GM12878 (cell line): ENCODE data around the gene VPS45. TPM values are rescaled to one million over a fixed set of nuclear protein-coding genes. Genes with fewer than 3 reads are reported as not detected.

Experiments used
- ATAC-seq: fragments of 200-7000 bp; cut with Tn5 transposase; 3 replicates; pipeline ENCODE4 v1.9.1; 2020; ENCODE audit warnings: mild to moderate bottlenecking, moderate library complexity
- BruUV-seq: library from RNA; stranded (reverse); fragments of 400-500 nt; replicated peaks from 2 replicates; lab custom pipeline; 2021; lab: Mats Ljungman, UMichigan
- CTCF ChIA-PET: fragments of 300-600 bp; sonication (Branson Sonifier 250); formaldehyde crosslinking; extraction: SDS; loops from one replicate; lab custom pipeline; 2021; ENCODE audit warnings: inconsistent platforms; lab: Yijun Ruan, JAX
- POLR2A ChIA-PET: fragments of 350-600 bp; formaldehyde crosslinking; extraction: SDS; loops from one replicate; lab custom pipeline; 2021; ENCODE audit warnings: inconsistent platforms; lab: Charles Lee
- RAD21 ChIA-PET: fragments of 300-600 bp; sonication (Branson Sonifier 250); formaldehyde crosslinking; loops from one replicate; lab custom pipeline; 2023; ENCODE audit warnings: antibody characterized with exemption; ENCODE audit not compliant: unreplicated experiment; lab: Charles Lee
- SMC1A ChIA-PET: fragments of 300-600 bp; sonication (Branson Sonifier 250); formaldehyde crosslinking; loops from one replicate; lab custom pipeline; 2023; ENCODE audit not compliant: unreplicated experiment, uncharacterized antibody; lab: Charles Lee
- DNase-seq: peaks from one replicate; pipeline ENCODE4 v3.0.0-alpha.2; 2011; ENCODE audit warnings: low read depth, low spot score
- FAIRE-seq: peaks from 3 replicates; lab custom pipeline; 2011; peaks lifted over from hg19 to GRCh38; lab: Jason Lieb, UNC
- H2AFZ ChIP-seq: 2 replicates; pipeline ENCODE4 v1.6.0; 2011; ENCODE audit warnings: low read depth, low read length, control low read depth; ENCODE audit not compliant: control insufficient read depth
- H3K27ac ChIP-seq: 2 replicates; pipeline ENCODE4 v1.5.1; 2011; ENCODE audit warnings: control low read depth; ENCODE audit not compliant: control insufficient read depth, insufficient read depth
- H3K27me3 ChIP-seq, 2 experiments: replicated peaks in 1 of 2; 2 replicates each; pipeline versions ENCODE4 v1.6.0 to v1.6.1; 2011; ENCODE audit warnings: low read length in 1 of 2; ENCODE audit not compliant: control insufficient read depth in 2 of 2, insufficient read depth in 2 of 2
- H3K36me3 ChIP-seq, 2 experiments: 2 replicates each; pipeline ENCODE4 v1.5.1; 2011; ENCODE audit warnings: low read length in 1 of 2; ENCODE audit not compliant: control insufficient read depth in 2 of 2, insufficient read depth in 2 of 2
- H3K4me1 ChIP-seq: 2 replicates; pipeline ENCODE4 v1.6.1; 2011; ENCODE audit warnings: mild to moderate bottlenecking, low read length, moderate library complexity, mixed read lengths; ENCODE audit not compliant: control insufficient read depth, insufficient read depth
- H3K4me2 ChIP-seq: 2 replicates; pipeline ENCODE4 v1.6.0; 2011; ENCODE audit warnings: control low read depth; ENCODE audit not compliant: control insufficient read depth, insufficient read depth
- H3K4me3 ChIP-seq: fragments of 200-600 bp; sonication (generic); 2 replicates; pipeline ENCODE4 v1.5.1; 2016
- H3K79me2 ChIP-seq: 2 replicates; pipeline ENCODE4 v1.6.0; 2011; ENCODE audit warnings: low read length; ENCODE audit not compliant: control insufficient read depth, insufficient read depth
- H3K9ac ChIP-seq: 2 replicates; pipeline ENCODE4 v1.8.0; 2011; ENCODE audit warnings: low read length, control low read depth, mixed read lengths; ENCODE audit not compliant: control insufficient read depth, insufficient read depth
- H3K9me3 ChIP-seq: replicated peaks from 3 replicates; pipeline ENCODE4 v1.5.1; 2011; ENCODE audit warnings: mild to moderate bottlenecking, low read length; ENCODE audit not compliant: control insufficient read depth, insufficient read depth
- H4K20me1 ChIP-seq: 2 replicates; pipeline ENCODE4 v1.6.0; 2011; ENCODE audit not compliant: control insufficient read depth, insufficient read depth
- ASH2L ChIP-seq: fragments of 300-600, 200-600 bp; sonication (generic); IDR thresholded peaks from 2 replicates; pipeline ENCODE4 v1.6.1; 2017; ENCODE audit warnings: low read depth, mild to moderate bottlenecking, borderline replicate concordance
- EGR1 ChIP-seq, 2 experiments: IDR thresholded peaks; 1 replicate in 1 of 2; 2 replicates in 1 of 2; pipeline ENCODE4 v1.6.1; 2011 to 2012; ENCODE audit warnings: low read depth in 2 of 2, low read length in 2 of 2, borderline replicate concordance in 1 of 2, mild to moderate bottlenecking in 1 of 2, moderate library complexity in 1 of 2
- HDGF ChIP-seq: fragments of 450-650 bp; IDR thresholded peaks from 2 replicates; pipeline ENCODE4 v1.6.1; 2016; ENCODE audit warnings: antibody characterized with exemption
- IRF3 ChIP-seq: fragments of 450-650 bp; IDR thresholded peaks from 2 replicates; pipeline ENCODE4 v1.6.1; 2014; ENCODE audit warnings: mild to moderate bottlenecking
- RAD21 ChIP-seq: IDR thresholded peaks from 2 replicates; pipeline ENCODE4 v1.6.1; 2011; ENCODE audit warnings: mild to moderate bottlenecking, low read depth, low read length, moderate library complexity; ENCODE audit not compliant: insufficient read depth
- RBBP5 ChIP-seq: fragments of 200-600 bp; sonication (generic); conservative IDR thresholded peaks from 2 replicates; pipeline ENCODE4 v1.6.1; 2016
- SIX5 ChIP-seq: IDR thresholded peaks from 2 replicates; pipeline ENCODE4 v1.6.1; 2011; ENCODE audit warnings: mild to moderate bottlenecking, low read depth, low read length, moderate library complexity; ENCODE audit not compliant: severe bottlenecking
- SPI1 ChIP-seq: IDR thresholded peaks from 2 replicates; pipeline ENCODE4 v1.6.1; 2011; ENCODE audit warnings: low read depth, mild to moderate bottlenecking, low read length, moderate library complexity, borderline replicate concordance; ENCODE audit not compliant: insufficient read depth
- ZNF217 ChIP-seq: fragments of 450-650 bp; IDR thresholded peaks from 2 replicates; pipeline ENCODE4 v1.6.1; 2017; ENCODE audit warnings: antibody characterized with exemption, mild to moderate bottlenecking
- WGBS: methylation state at CpG from one replicate; pipeline ENCODE4 v1.1.6; 2016; ENCODE audit warnings: low lambda C conversion rate; ENCODE audit not compliant: insufficient replicate concordance, insufficient coverage; ENCODE audit errors: missing lambda C conversion rate; 5-methylcytosine and 5-hydroxymethylcytosine counted together
- in situ Hi-C: fragments of 300-500 bp; cut with MboI; formaldehyde crosslinking; loops from 9 replicates; pipeline ENCODE4 v1.14.3; 2018; ENCODE audit warnings: mixed read lengths
- intact Hi-C: fragments of 100-400 bp; cut with micrococcal nuclease; formaldehyde crosslinking; loops from one replicate; pipeline ENCODE4 v1.14.2; 2022; ENCODE audit not compliant: unreplicated experiment
- polyA plus RNA-seq, 11 experiments: library from polyadenylated mRNA; depleted of rRNA in 4 of 11; unstranded in 6 of 11; stranded (reverse) in 5 of 11; fragments of >200 nt; fragmentation: Nextera tagmentation in 4 of 11; fragmentation: Illumina TruSeq in 1 of 11; extraction: Ambion mirVana in 4 of 11; extraction: Trizol in 1 of 11; gene quantifications; 1 replicate in 1 of 11; 2 replicates in 10 of 11; pipeline versions ENCODE4 v1.2.1 to v1.2.3, GENCODE V29; 2011 to 2016; ENCODE audit warnings: inconsistent platforms in 2 of 11, missing spikeins in 2 of 11, low read depth in 1 of 11
- total RNA-seq, 4 experiments: library from RNA; depleted of rRNA in 3 of 4; stranded (reverse); fragments of >200 nt in 3 of 4; fragmentation: Illumina TruSeq in 1 of 4; extraction: Trizol in 1 of 4; gene quantifications; 2 replicates each; pipeline versions ENCODE4 v1.2.1 to v1.2.3, GENCODE V29; 2013 to 2021
- TF ChIP-seq, protein P1 (sequence below): IDR thresholded peaks from 2 replicates; pipeline ENCODE4 v1.6.1; 2011; ENCODE audit warnings: borderline replicate concordance, low read depth, mild to moderate bottlenecking, moderate library complexity, low read length; ENCODE audit not compliant: insufficient read depth, poor library complexity, severe bottlenecking

The VPS45 gene
- total and polyA plus RNA-seq, 10 of the 15 experiments (the other 5 are each of a cell fraction or from before 2014, with no cell fraction given) = 24.4 to 48.7 (median 34.5) TPM

DNA sequence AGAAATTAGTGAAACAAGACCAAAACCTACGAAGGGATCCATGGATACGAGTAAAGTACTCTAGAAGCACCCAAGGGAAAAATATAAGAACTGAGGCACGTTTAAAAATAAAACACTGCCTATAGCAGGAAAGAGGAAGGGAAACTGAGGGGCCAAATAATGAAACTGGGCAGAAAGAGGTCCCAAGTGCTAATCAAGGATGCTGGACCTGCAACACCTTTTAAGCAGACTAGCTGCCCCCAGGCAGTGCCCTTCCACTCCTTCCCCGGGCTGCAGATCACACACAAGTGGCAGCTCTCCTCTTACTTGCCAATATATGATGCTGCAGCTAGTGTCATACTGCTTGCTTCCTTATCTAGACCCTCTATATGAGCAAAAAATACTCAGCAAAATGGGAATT is 49.4 kb upstream of the VPS45 start:
- intact Hi-C loops (no loop called here), in situ Hi-C loops (no loop called here)
- Histone ChIP-seq H3K4me1 (peaks cover 12% of the 10 kb centered on the region), H3K79me2 (no peaks in the 10 kb centered on the region), H3K4me3 (no peak overlapping the region), H2AFZ (no peak overlapping the region), H4K20me1 (no peaks in the 10 kb centered on the region), H3K27ac (no peak overlapping the region), H3K9me3 (no peaks in the 10 kb centered on the region), H3K4me2 (peak overlapping the region; percentile 36), H3K27me3 (no peaks in the 10 kb centered on the region), H3K9ac (no peak overlapping the region), H3K36me3 (no peaks in the 10 kb centered on the region)
- ATAC-seq = peak; percentile 79
- FAIRE-seq = no peak
- 10% methylated on average over 4 of the region's 4 CpGs for whole genome bisulfite sequencing
- ChIA-PET RAD21 (interaction anchor here (1.6 kb wide), 1 partner anchor 8 kb away, joined by 4 read pairs; the partner anchor contains the start of gene OTUD7B), CTCF (interaction anchor here (1.0 to 2.3 kb wide), 4 partner anchors 8 to 56 kb away, joined by 3 to 5 read pairs (median 4); no protein-coding TSS in a partner anchor), POLR2A (interaction anchor here (1.3 kb wide), 1 partner anchor 8 kb away, joined by 3 read pairs; the partner anchor contains the start of gene OTUD7B), SMC1A (interaction anchor here (0.9 to 1.2 kb wide), 2 partner anchors 12 to 14 kb away, joined by 3 to 4 read pairs; no protein-coding TSS in a partner anchor)
- no TSS peak for BruUV-seq
- DNase-seq = no peak
- TF ChIP-seq SPI1 = peak; percentile 79
- TF ChIP-seq EGR1 (IDR thresholded peaks at IDR 0.05; ENCODE audit: borderline replicate concordance in 1 of 2, low read depth in 2 of 2, low read length in 2 of 2) = no peak

- ChIA-PET POLR2A (interaction anchor here (0.6 kb wide), 1 partner anchor 9 kb away, joined by 3 read pairs; no protein-coding TSS in a partner anchor), RAD21 (interaction anchor here (0.7 kb wide), 1 partner anchor 25 kb away, joined by 3 read pairs; no protein-coding TSS in a partner anchor), SMC1A (interaction anchor here (1.3 kb wide), 1 partner anchor 13 kb away, joined by 3 read pairs; no protein-coding TSS in a partner anchor), CTCF (no interaction called here)
- no peak for FAIRE-seq
- Histone ChIP-seq H3K9ac (no peak overlapping the region), H3K4me2 (no peak overlapping the region), H3K9me3 (no peaks in the 10 kb centered on the region), H3K36me3 (no peaks in the 10 kb centered on the region), H2AFZ (no peak overlapping the region), H3K27me3 (no peaks in the 10 kb centered on the region), H3K27ac (no peak overlapping the region), H3K4me1 (peaks cover 12% of the 10 kb centered on the region), H4K20me1 (no peaks in the 10 kb centered on the region), H3K79me2 (no peaks in the 10 kb centered on the region), H3K4me3 (no peak overlapping the region)
- intact Hi-C loops = no loop called here
- in situ Hi-C loops = no loop called here
- no peak for ATAC-seq
- no TSS peak for BruUV-seq
- DNase-seq = no peak
- 95% methylated on average over 2 of the region's 2 CpGs for WGBS
- TF ChIP-seq IRF3 (no peak), EGR1 (IDR thresholded peaks at IDR 0.05; ENCODE audit: borderline replicate concordance in 1 of 2, low read depth in 2 of 2, low read length in 2 of 2) (no peak), ZNF217 (no peak), RBBP5 (no peak), RAD21 (no peak), HDGF (no peak), SIX5 (no peak), ASH2L (no peak)
- TF ChIP-seq, protein P1, sequence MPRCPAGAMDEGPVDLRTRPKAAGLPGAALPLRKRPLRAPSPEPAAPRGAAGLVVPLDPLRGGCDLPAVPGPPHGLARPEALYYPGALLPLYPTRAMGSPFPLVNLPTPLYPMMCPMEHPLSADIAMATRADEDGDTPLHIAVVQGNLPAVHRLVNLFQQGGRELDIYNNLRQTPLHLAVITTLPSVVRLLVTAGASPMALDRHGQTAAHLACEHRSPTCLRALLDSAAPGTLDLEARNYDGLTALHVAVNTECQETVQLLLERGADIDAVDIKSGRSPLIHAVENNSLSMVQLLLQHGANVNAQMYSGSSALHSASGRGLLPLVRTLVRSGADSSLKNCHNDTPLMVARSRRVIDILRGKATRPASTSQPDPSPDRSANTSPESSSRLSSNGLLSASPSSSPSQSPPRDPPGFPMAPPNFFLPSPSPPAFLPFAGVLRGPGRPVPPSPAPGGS = no peak
These were observed 46.9 kb upstream of the VPS45 start for GRCh38 chr1:150020711-150021110.
